Testis (tissue), 2 donors: ENCODE measurements around the gene CYP4Z1.
"Not testable (repeated sequence)": the region's sequence is repeated elsewhere in the genome, so short reads cannot be mapped to it uniquely, and the experiment has no call there.

Experiments used
- CTCF ChIP-seq, 3 experiments: fragments of 450-650 bp in 2 of 3; fragments of 200-600 bp in 1 of 3; sonication (generic) in 1 of 3; IDR thresholded peaks; one replicate each; pipeline ENCODE4 v1.5.1; 2016 to 2019; ENCODE audit warnings: antibody characterized with exemption in 3 of 3, mild to moderate bottlenecking in 2 of 3, moderate library complexity in 1 of 3
- POLR2A ChIP-seq: fragments of 450-650 bp; IDR thresholded peaks from one replicate; pipeline ENCODE4 v1.6.1; 2017; ENCODE audit warnings: antibody characterized with exemption, mild to moderate bottlenecking, moderate library complexity

GRCh38 chr1:47124834-47125233 lies 57.8 kb downstream of the CYP4Z1 start:
- not testable (repeated sequence) for TF ChIP-seq CTCF (IDR thresholded peaks at IDR 0.05); POLR2A
